Heart left ventricle (tissue), 13 donors: Measurements from ENCODE around the gene VAPA.

Source experiments
- CTCF ChIP-seq, 12 donors: fragments of 200-600 bp; sonication (generic) in 4 of 12; IDR thresholded peaks; one replicate each; pipeline versions ENCODE4 v1.5.0 to v1.8.0; 2018 to 2022; ENCODE audit warnings: antibody characterized with exemption in 12 of 12, mild to moderate bottlenecking in 5 of 12
- POLR2A ChIP-seq, 2 donors: fragments of 450-650 bp; IDR thresholded peaks; one replicate each; pipeline ENCODE4 v1.6.1; 2017; ENCODE audit warnings: antibody characterized with exemption in 2 of 2, mild to moderate bottlenecking in 2 of 2, moderate library complexity in 2 of 2
- donor health status: ischemic (EF 13 %, LVEDD 7.1; RV severe dilation, severe dysfunction).
- donor health status: DM: no; HTN: yes; CAD: no.
- donor health status: DM: no; HTN: no; CAD: no.
- donor health status: ischemic (EF 25% LVEDD 6.9; RV normal size, moderate dysfunction).
- donor health status: ischemic (EF 25% LVEDD 5.7; RV mildly dilated, moderate dysfunction).
- donor health status: ischemic (EF 35%, LVEDD 5.7; RV mildly dilated, moderate dysfunction).
- donor health status: nonischemic (EF 11% LVEDD 7.7; RV severe dilation, severe dysfunction).
- donor health status: DM: yes; HTN: yes; CAD: no.
- donor health status: PGD.
- donor health status: ischemic (EF 29% LVEDD 5.4; RV normal size, mild dysfunction).
- donor health status: nonischemic (EF 23%, LVEDD 6.1; RV moderate dilation, normal function).

- TF ChIP-seq CTCF (IDR thresholded peaks at IDR 0.05) (no peak), POLR2A (IDR thresholded peaks at IDR 0.05) (no peak)
Observed at GRCh38 chr18:9876212-9876866, 37.5 kb upstream of the VAPA start.
